Stimulated activated CD4-positive, alpha-beta T cell treated with anti-CD3 and anti-CD28 coated beads, Interleukin-4, amount 100 ng/mL, for 48 hours (primary cell): Measurements from ENCODE around the gene TRAPPC3L.

Source experiments
- DNase-seq, 2 donors: peaks; one replicate each; pipeline ENCODE4 v3.0.0-alpha.2; 2020; ENCODE audit warnings: low read depth in 2 of 2

The TRAPPC3L gene

GRCh38 chr6:116557893-116558292, 12.4 kb upstream of the TRAPPC3L start:
- no peak for DNase-seq

- no peak for DNase-seq
Measured at GRCh38 chr6:116556814-116557415, 11.4 kb upstream of the TRAPPC3L start.

- DNase-seq = no peak
Measured at GRCh38 chr6:116556065-116556464, 10.6 kb upstream of the TRAPPC3L start.

GRCh38 chr6:116553451-116553850, 8.0 kb upstream of the TRAPPC3L start, which contains the start of gene CALHM4:
Gene CALHM4 (plus strand): TSS chr6:116553751. CDS start chr6:116553794, 43 bp downstream.
- DNase-seq = no peak

- DNase-seq = no peak
Measured at GRCh38 chr6:116550796-116551195, 5.3 kb upstream of the TRAPPC3L start.

- DNase-seq = no peak
Measured at GRCh38 chr6:116547358-116547757, 1.9 kb upstream of the TRAPPC3L start.

GRCh38 chr6:116543149-116543548, 2.3 kb downstream of the TRAPPC3L start:
- no peak for DNase-seq

GRCh38 chr6:116542426-116542825, 3.1 kb downstream of the TRAPPC3L start:
- DNase-seq = no peak

- no peak for DNase-seq
Measured at GRCh38 chr6:116536216-116536621, 9.3 kb downstream of the TRAPPC3L start.

GRCh38 chr6:116535109-116535508, 10.4 kb downstream of the TRAPPC3L start:
- DNase-seq = no peak

- no peak for DNase-seq
Measured at GRCh38 chr6:116533233-116533957, 12.1 kb downstream of the TRAPPC3L start.

GRCh38 chr6:116531675-116532570, 13.6 kb downstream of the TRAPPC3L start:
- peak; percentile 43 to 45 for DNase-seq

GRCh38 chr6:116530436-116530835, 15.0 kb downstream of the TRAPPC3L start:
- no peak for DNase-seq

GRCh38 chr6:116529466-116530290, 15.8 kb downstream of the TRAPPC3L start:
- no peak for DNase-seq

- DNase-seq = no peak
Measured at GRCh38 chr6:116528780-116529179, 16.7 kb downstream of the TRAPPC3L start.

- DNase-seq = no peak
Measured at GRCh38 chr6:116528133-116528532, 17.4 kb downstream of the TRAPPC3L start.

- no peak for DNase-seq
Measured at GRCh38 chr6:116524236-116524635, 21.2 kb downstream of the TRAPPC3L start.

GRCh38 chr6:116522896-116523295, 22.6 kb downstream of the TRAPPC3L start:
- no peak for DNase-seq

- DNase-seq = no peak
Measured at GRCh38 chr6:116518621-116519368, 26.7 kb downstream of the TRAPPC3L start.

GRCh38 chr6:116515141-116515540, 30.3 kb downstream of the TRAPPC3L start:
- no peak for DNase-seq

- DNase-seq = no peak
Measured at GRCh38 chr6:116514111-116514510, 31.4 kb downstream of the TRAPPC3L start.
